Non-pigmented ciliary epithelial cell (primary cell): ENCODE measurements around the gene INSYN2A.

Experiments
- DNase-seq: peaks from one replicate; pipeline ENCODE4 v3.0.0-alpha.2; 2010; ENCODE audit warnings: low read depth

INSYN2A gene

GRCh38 chr10:127154831-127155620, 41.4 kb downstream of the INSYN2A start:
- DNase-seq = no peak

- DNase-seq = no peak
Measured at GRCh38 chr10:127153181-127153580, 43.2 kb downstream of the INSYN2A start.

GRCh38 chr10:127151981-127152699, 44.3 kb downstream of the INSYN2A start:
- no peak for DNase-seq

- DNase-seq = no peak
Measured at GRCh38 chr10:127151541-127151940, 44.9 kb downstream of the INSYN2A start.

GRCh38 chr10:127150136-127150535, 46.3 kb downstream of the INSYN2A start:
- DNase-seq = no peak

GRCh38 chr10:127149501-127150081, 46.8 kb downstream of the INSYN2A start:
- DNase-seq = no peak

GRCh38 chr10:127148933-127149220, 47.5 kb downstream of the INSYN2A start:
- no peak for DNase-seq

- peak; percentile 73 for DNase-seq
Measured at GRCh38 chr10:127148066-127148932, 48.1 kb downstream of the INSYN2A start.

- DNase-seq = no peak
Measured at GRCh38 chr10:127146661-127147060, 49.7 kb downstream of the INSYN2A start.
